Activated CD4-positive, CD25-positive, alpha-beta regulatory T cell treated with anti-CD3 and anti-CD28 coated beads, Interleukin-2, amount 50 U/mL, for 72 hours (primary cell): ENCODE data around the gene HADH.
"Not testable (repeated sequence)": the region's sequence is repeated elsewhere in the genome, so short reads cannot be mapped to it uniquely, and the experiment has no call there.

Experiments
- DNase-seq: peaks from one replicate; pipeline ENCODE4 v3.0.0; 2021

HADH gene

DNA sequence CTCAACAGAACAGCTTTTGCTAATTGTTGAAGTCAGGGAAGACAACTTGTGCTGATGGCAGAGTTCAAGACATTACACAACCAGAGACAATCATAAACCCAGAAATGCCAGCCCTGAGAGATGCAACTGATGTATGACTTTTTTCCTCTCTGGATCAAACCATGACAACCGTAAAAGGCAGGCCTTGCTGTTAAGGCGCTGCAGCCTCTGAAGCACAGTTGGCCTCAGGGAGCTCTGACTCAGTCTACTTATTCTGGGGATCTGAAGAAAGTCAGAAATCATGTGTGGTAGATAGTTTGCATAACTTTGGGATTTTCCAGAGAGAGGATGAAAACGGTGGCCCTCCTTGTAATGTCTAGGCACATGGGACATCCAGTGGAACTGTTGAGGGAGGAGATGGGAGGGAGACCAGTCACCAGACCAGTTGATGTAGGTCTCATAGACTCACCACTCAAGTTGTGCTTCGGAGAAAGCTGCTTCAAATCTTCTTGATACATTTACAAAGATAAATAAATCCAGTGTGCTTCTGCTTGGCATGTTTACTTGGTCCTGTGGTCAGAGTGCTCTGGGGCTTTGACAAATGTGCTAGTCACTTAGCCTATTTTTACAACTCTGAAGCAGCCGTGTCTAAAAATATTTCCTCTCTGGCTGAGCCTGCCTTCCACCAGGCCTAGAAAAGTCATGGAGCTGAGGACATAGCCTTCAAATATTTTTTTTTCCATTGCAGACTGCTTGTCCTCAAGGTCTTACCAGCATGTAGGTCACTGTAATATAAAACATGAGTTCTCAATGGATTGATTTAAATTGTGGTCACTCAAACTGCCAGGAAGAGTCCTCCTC is 7.5 kb downstream of the HADH start:
- DNase-seq: no peak

DNA sequence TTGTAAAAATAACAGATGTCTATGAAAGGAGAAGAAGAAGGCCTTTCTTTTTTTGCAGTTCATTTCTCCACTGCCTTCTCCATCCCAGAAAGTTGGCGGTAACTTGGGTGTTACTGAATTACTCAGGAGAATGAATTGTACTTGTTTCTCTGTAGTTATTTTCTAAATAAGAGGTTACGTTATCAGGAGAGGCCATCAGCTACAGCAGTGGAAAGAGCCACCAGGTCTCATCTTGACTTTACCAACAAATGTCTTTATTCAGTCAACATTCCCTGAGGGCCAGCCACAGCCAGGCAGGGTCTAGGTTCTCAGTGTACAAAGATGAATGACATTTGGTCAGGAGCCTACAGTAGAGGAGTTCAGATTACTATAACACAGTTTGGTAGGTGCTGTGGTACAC is 8.1 kb downstream of the HADH start:
- DNase-seq: no peak

DNA sequence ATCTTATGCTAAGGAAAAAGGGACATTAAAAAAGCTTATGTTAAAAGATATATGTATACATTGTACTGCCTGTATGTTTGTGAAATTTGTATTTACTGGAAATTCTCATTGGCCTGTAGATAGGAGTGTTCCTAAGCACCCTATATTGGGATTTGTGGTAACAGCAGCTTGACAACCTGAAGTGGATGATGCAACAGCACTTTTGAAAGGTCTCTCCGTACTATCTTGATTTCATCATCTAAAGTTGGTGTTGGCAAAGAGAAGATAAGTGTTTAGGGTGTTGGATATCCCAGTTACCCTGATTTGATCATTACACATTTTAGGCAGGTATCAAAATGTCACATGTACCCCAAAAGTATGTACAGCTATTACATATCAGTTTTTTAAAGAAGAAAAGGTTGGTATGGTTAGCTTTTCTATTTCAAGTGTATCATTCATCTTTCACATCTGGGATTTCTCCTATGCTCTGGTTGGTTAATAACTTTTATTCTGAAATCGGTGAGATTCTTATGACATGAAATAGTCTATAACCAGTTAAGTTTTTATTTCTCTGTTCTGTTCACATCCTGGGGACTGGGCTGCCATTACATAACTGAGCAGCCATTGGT is 10.3 kb downstream of the HADH start:
- DNase-seq: no peak

DNA sequence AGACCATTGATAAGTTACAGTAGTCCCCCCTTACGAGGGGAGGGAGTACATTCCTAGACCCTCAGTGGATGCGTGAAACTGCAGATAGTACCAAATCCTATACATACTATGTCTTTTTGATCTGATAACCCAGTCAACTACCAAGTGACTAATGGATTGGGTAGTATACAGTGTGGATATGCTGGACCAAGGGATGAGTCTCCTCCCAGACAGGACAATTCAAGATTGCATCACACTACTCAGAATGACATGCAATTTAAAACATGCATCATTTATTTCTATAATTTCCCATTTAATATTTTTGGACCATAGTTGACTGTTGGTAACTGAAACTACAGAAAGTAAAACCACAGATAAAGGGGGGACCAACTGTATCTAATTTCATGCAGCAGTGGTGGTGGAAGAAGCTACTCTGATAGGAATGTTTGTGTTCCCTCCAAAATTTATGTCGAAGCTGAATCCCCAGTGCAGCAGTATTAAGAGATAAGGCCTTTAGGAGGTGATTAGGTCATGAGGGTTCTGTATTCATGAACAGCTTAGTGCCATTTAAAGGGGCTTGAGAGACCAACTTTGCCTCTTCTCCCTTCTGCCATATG is 11.9 kb downstream of the HADH start:
- no peak for DNase-seq

DNA sequence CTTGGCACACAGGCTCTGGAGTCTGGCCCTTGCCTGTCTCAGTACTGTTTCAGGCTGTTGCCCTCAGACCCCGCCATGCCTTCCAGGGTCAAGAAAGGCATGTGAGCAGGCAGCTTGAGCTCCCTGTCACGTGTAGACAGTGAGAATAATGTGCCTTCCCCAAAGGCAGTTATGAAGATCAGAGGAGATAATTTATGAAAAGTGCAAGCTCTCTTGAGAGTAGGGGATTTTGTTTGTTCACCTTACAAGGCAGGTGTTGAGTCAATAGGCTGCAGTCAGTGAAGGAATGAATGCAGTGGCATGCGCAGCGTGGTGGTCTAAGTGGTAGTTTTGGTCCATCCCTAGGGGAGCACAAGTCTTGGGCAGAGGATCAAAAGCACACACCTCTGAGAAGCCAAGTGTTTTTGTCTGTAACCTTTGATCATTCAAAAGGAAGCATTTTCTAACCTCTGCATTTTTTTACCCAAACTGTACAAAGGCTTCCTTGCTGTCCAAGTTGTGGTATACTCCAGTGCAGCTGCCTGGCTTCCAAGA is 14.4 kb downstream of the HADH start:
- DNase-seq: no peak

DNA sequence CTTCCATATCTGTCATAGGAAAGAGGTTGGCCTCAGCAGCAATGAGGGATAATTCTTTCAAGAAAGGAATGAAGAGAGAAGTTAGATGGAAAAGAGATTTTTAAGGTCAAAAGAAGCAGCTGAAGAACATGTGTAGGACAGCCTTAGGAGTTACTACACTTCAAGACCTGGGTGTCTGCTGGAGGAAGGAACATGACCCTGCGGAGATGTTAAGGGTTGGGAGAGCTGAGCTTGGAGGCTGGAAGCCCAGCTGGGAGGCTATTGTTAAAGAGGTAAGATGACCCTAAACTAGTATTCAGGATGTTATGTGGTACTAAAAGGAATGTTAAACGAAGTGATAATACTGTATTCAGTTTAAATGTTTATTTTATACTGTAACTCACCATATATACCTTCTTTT is 15.0 kb downstream of the HADH start:
- DNase-seq: no peak

DNA sequence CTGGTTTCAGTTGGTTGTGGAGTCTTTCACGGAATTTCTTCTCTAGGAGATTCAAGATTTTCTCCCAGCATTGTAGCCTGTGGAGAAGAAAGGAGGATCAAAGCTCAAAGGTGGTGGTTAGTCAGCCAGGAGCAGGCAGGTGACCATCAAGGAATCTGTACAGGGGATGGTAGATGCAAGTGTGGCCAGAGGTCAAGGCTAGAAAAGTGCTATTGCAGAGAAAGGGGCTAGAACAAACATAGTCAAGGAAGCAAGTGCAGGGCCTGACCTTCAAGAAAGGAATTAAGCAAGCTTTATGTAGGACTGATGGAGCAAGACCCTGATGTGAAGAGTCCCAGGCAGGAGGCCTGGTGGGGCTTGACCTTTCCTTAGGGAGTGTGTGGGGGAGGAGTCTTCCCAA is 16.1 kb downstream of the HADH start:
- no peak for DNase-seq

DNA sequence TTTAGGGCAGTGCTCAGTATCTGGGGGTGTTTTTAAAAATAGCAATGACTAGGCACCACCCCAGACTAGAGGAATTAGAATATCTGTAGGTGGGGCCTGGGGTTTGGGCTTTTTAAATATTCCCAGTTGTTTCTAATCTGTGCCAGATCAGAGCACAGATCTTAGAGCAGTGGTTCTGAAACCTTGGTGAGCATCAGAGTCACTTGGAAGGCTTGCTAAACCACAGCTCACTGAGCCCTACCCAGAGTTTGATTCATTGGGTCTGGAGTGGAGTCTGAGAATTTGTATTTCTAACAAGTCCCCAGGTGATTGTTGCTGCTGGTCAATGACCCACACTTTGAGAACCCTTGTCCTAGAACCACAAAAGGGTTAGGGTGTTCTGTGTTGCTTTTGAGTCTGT is 16.7 kb downstream of the HADH start:
- no peak for DNase-seq

DNA sequence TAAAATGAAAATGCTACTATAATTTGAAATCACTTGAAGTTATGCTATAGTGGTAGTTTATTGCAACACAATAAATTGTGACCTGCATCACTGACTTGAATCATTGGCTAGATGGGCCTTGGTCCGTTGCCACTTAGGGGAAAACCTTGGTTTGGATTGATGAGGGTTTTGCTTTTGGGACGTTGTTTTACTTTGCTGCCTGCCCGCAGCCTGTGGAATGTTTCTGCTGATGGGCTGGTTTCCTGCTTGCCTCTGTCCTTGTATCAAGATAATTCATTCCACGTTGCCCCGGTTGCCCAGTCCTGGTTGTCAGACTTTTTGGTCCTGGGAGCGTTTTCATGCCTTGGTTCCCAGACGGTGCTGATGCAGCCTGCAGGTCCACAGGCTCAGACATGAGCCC is 18.3 kb downstream of the HADH start:
- DNase-seq: no peak

DNA sequence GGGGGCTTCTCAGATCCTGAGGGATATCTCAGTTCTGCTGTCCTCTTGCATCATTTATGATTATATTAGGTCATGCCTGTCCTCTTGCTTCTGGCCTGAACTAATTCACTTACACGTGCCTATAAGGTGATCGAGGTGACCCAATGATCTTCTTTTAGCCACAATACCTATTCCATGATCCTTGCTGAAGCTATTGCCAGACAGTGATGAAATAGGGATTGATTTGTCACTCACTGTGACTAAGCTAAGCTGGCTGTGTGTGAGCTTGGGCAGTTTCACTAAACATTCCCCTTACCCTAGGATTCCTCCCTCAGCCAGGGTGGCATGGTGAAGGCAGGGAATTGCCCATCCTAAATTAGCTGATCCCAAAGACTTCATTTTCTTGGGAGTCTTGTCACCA is 19.0 kb downstream of the HADH start:
- DNase-seq: no peak

DNA sequence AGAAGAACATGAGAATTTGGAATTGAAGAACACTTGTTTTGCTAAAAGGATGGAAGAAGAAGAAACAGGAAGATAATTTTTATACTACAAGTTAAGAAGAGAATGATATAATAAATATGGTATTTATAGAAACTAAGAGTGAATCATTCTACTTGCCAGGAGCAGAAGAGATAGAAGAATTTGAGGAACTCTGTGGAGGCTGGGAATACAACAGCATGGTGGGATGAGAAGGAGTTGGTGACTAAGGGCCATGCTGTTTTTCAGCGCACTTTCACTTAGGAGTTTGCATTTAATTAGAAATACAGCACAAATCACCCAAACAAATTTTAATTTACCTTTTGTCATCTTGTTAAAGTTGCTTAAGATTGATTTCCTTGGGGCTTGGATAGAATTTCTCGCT is 20.5 kb downstream of the HADH start:
- DNase-seq: no peak

DNA sequence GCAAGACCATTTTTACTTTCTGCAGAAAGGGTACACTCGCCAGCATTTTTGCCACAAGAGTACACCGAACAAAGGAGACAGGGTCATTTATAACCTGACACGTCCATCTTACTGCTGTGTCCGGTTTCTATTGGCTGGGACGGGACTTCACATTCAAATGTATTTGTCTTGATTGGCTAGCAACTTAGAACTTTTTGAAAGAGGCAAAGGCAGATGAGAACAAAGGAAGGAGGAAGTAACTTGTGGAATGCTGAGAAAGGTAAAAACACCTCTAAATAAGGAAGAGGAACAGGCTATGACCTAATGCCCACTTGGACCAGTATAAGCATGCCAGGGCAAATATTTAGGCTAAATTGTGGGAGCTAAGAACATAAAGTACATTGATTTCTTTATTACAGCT is 22.7 kb downstream of the HADH start:
- DNase-seq: not testable (repeated sequence)

DNA sequence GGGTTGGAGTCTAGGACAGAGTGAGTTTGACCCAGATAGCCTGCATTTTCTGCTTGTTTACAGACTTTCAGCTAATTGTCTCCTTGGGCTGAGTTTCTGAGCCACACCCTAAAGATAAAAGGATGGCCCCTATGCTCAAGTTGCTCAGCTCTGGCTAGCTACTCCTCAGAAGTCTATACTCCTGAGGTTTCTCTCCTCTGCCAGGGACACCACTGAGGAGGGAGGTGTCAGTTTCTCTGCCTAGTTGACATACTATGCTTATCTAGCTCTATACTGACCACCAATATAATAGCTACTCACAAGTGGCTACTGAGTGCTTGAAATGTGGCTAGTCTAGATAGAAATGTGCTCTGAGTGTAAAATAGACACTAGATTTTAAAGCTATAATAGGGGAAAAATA is 23.6 kb downstream of the HADH start:
- DNase-seq: no peak

DNA sequence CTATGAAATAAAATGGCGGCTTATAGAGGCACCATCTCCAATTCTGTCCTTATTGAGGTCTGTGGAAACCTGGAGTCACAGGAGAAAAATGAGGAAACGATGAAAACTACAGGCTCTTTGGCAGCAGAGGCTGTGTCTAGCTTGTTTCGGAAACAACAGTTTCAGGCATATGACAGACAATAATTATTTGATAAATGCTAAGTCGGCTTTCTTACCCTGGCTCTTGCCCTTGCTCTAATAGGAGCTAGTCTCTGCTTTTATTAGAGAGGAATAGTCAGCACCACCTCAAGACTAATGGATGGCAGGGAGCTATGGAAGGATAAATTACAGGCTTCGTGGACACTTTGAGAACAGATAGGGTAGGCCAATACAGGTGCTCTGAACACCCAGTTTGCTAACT is 24.3 kb downstream of the HADH start:
- no peak for DNase-seq

DNA sequence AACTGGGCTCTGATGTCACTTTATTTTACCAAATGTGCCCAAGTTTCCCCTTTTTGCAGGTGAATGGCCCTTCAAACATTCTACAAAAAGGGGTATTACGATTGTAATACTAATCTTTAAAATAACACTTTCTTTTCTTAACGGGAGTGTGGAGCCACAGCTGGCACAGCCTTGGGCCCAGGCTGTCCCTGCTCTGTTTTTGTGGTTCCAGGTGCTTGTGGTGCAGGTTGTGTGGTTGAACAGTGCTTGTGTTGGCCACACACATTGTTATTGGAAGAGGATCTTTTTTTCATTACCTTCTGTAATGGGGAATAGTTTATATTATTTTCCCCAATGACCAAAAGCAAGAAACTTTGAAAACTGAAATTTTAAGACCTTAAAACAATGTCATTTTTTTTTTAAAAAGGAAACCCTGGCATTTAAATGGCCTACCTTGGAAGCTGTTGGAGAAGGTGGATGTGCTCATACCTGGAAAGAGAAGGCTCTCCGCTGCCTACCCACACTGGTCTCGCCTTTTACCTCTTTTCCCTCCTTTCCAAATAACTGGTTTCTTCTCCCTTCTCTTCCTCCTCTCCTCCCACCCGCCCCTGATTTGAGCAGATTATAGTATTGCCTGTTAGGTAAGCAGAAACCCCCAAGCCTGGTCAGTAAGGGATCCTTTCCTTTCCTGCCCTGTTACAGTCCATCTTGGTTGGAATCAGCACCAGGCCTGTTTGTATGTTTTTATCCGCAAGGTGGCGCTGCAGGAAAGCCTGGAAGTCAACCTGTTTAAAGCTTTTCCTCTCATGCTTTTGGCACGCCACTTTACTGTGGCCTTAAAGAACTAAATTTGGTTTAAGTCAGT is 28.6 kb downstream of the HADH start:
- DNase-seq: peak; percentile 81

DNA sequence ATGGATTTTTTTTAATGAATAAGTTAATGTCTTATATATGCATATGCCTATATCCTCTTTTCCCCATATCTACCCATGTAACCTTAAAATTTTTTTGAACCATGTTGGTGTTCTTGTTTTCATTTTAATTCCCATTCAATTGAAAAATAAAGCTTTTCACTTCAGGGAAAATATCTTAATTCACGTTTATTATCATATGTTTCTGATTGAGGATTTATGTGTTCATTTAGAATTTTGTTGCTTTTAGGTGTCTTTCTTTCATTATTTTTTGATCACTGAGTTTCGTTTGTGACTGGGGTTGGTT is 29.1 kb downstream of the HADH start:
- DNase-seq: no peak

DNA sequence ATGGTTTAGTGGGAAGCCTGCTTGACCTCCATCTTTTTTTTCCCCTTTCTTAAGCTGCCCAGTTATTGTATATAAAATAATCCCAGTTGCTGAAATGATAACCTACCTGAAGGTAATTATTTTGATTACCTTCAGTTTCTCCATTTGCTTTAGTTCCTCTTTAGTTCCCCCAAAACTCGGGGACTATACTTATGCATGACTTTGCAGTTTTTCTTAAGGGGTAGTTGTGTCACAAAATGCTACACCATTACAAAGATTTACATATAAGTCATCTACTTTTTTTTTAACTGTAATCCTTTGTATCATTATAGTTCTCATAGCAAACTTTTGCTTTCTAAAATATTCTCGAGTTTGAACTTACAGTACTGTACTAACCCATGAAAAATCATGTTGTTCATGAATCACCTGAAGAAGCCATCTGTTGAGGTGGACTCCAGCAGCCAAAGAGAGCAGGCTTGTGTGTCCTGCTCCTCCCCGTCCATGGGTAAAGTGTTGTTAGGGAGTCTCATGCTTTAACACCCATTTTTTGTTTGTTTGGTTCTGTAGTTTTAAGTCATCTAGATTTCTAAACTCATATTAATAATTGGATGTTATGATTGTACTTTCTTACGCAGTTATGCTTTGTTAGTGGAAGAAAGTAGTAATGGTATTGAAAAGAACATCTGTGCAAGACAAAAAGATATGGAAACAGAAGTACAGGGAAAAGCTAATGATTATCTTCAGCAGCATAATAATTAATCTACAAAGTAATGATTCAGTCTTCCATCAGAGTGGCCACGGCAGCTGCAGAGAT is 34.6 kb downstream of the HADH start:
- no peak for DNase-seq

DNA sequence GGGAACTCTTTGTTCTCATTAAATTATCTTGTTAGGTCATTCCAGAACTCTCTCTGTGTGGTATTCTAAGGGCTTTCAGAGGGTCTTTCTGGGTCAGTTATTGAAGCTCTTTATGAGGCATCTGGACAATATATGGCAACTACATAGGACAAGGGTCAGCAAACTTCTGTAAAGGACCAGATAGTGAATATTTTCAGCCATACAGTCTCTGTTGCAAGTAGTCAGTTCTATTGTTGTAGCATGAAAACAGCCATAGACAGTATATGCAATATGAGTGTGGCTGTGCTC is 35.1 kb downstream of the HADH start:
- DNase-seq: no peak

DNA sequence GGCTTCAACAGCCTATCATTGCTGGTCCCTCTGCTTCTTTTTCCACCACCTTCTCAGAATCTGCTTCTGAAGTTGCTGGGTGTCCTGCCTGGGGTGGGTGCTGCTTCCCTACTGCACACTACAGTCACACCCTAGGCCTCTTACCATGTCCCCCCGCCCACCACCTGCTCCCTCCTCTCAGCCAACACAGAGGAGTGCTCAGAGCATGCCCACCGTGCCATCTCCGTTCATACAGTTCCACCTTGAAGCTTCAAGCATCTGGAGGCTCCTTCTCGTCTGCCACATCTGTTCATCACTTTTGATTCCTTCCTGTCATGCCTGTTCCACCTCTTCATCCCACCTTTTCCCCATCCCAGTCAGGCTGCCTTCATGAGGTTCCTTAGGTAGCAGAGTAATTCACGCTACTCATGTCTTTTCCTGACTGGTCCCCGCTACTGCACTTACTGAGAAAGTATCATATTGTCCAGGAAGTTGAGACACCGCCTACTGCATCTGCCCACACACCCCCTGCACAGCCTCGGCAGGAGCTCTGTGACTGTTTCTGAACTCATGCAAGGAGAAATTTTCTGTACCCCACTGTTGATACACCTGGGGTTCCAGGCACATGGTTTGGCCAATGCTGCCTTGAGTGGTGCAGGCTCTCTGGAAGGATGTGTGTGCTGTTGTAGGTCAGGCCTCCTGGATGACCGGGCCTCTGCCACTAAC is 39.5 kb downstream of the HADH start:
- DNase-seq: no peak

DNA sequence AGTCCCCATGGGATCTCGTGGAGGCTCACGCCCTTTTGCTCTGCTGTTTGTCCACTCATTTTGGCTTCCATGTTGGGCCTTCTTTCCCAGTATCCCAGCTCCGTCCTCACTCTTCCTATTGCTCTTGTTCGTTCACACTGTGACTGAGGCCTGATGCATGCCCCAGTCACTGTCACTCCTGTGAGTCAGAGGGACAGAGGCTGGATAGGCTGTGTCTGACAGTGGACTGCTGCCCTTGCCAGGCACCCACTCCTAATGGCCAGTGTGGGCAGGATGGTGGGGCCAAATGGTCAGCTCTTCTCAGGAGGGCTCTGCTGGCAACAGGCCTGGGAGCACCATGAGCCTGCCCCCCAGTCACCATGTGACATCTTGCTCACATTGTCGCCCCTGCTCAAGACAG is 40.0 kb downstream of the HADH start:
- DNase-seq: no peak

DNA sequence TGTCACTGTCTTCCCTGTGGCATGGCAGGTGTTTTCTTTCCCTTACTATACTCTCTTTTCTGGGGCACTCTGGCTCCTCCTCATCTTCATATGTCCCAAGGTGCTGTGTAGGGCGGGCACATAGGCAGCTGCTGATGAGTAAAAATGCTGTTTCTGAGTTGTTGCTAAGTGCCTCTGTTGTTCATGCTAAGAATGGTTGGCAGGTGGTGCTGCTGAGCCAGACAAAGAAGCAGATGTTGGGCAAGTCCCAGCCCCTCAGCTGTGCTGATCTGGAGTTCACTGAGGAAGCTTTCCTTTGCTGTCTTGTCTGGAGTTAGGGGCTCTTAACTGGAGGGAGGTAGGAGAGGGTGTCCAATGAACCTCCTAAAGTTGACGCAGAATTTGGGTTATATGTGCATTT is 40.6 kb downstream of the HADH start:
- DNase-seq: peak; percentile 52

DNA sequence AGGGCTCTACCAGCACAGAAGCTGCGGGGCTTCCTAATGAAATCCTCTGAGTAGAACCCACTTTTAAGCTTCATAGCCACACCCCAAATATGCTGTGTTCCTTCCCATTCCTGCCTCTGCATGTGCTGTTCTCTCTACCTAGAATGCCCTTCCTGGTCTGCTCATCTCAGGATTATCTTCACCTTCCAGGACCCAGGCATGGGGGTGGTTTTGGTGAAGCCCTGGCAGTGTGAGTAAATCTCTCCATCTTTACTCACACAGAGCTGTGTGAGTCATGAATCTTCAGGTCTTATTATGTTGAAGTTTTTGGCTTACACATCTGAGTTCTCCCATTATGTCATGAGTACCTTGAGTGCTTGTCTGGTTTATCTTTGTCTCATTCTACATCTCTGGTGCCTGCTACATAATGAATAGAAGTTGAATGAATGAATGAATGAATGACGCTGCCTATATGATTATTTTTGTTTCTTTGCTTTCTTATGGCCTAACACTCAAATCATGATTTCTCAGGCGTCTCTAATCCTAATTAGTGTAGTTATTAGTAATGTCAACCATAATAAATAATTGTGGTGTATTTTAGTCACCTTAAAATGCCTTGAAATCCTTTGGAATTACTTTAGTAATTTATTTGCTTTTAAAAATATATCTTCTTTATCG is 41.9 kb downstream of the HADH start:
- no peak for DNase-seq
